Prostate gland (tissue), 2 donors: ENCODE data around the gene WDR90. TPM values are rescaled to one million over a fixed set of nuclear protein-coding genes. Genes with fewer than 3 reads are reported as not detected.

Experiments used
- DNase-seq: peaks from one replicate; pipeline ENCODE4 v3.0.0-alpha.2; 2019; ENCODE audit warnings: low spot score
- H3K27ac ChIP-seq, 2 donors: fragments of 200-600 bp; sonication (generic); 2 replicates each; pipeline ENCODE4 v1.5.1; 2017 to 2019
- H3K27me3 ChIP-seq: fragments of 200-600 bp; sonication (generic); replicated peaks from 2 replicates; pipeline ENCODE4 v1.5.1; 2019; ENCODE audit not compliant: insufficient read depth
- H3K36me3 ChIP-seq, 2 donors: fragments of 200-600 bp; sonication (generic); 1 replicate in 1 of 2; 2 replicates in 1 of 2; pipeline versions ENCODE4 v1.5.1 to v1.8.1; 2017 to 2019
- H3K4me1 ChIP-seq: fragments of 200-600 bp; sonication (generic); replicated peaks from 2 replicates; pipeline ENCODE4 v1.5.1; 2019
- H3K4me3 ChIP-seq, 2 donors: fragments of 200-600 bp; sonication (generic); 2 replicates each; pipeline ENCODE4 v1.5.1; 2017 to 2019
- H3K9me3 ChIP-seq: fragments of 200-600 bp; sonication (generic); 2 replicates; pipeline ENCODE4 v1.5.1; 2017
- CTCF ChIP-seq, 4 experiments: fragments of 200-600 bp in 2 of 4; fragments of 450-650 bp in 2 of 4; sonication (generic) in 2 of 4; IDR thresholded peaks; 1 replicate in 3 of 4; 2 replicates in 1 of 4; pipeline ENCODE4 v1.5.1; 2016 to 2019; ENCODE audit warnings: antibody characterized with exemption in 4 of 4, mild to moderate bottlenecking in 2 of 4, moderate library complexity in 2 of 4
- POLR2A ChIP-seq: fragments of 450-650 bp; IDR thresholded peaks from one replicate; pipeline ENCODE4 v1.6.1; 2016; ENCODE audit warnings: antibody characterized with exemption, mild to moderate bottlenecking
- POLR2AphosphoS5 ChIP-seq: sonication (generic); formaldehyde crosslinking; IDR thresholded peaks from one replicate; pipeline ENCODE4 v1.6.1; 2017; ENCODE audit warnings: antibody characterized with exemption
- WGBS: methylation state at CpG from one replicate; pipeline ENCODE4 v1.1.5; 2018; 5-methylcytosine and 5-hydroxymethylcytosine counted together
- intact Hi-C: fragments of 100-400 bp; cut with DNase I; formaldehyde crosslinking; loops from one replicate; pipeline ENCODE4 v1.14.2; 2022
- total RNA-seq, 2 donors: library from RNA; depleted of rRNA; stranded (reverse); fragments of >200 nt; gene quantifications; one replicate each; pipeline ENCODE4 v1.1.0, GENCODE V29; 2016

The WDR90 gene
- total RNA-seq, 2 donors from 2014 or later = 36.8 to 60.4 TPM

- intact Hi-C loops = no loop called here
- no peaks in the 10 kb centered on the region for H3K27me3 ChIP-seq
- H3K4me1 ChIP-seq = peaks cover 7% of the 10 kb centered on the region
- H3K27ac ChIP-seq = peak overlapping the region; percentile 84 to 86
- DNase-seq = no peak
- WGBS = 7% methylated on average over 30 of the region's 50 CpGs
- peaks cover 17 to 37% of the 10 kb centered on the region in 2 donors for H3K36me3 ChIP-seq
- peak overlapping the region; percentile 73 to 99 for H3K4me3 ChIP-seq
- H3K9me3 ChIP-seq = no peaks in the 10 kb centered on the region
- TF ChIP-seq POLR2AphosphoS5 (no peak), CTCF (IDR thresholded peaks at IDR 0.05) (no peak), POLR2A (no peak)
Measured at GRCh38 chr16:668519-669171, 19.5 kb downstream of the WDR90 start.

GRCh38 chr16:669666-670065 lies 20.5 kb downstream of the WDR90 start:
- peaks cover 7% of the 10 kb centered on the region for H3K4me1 ChIP-seq
- intact Hi-C loops = no loop called here
- DNase-seq = no peak
- no peaks in the 10 kb centered on the region for H3K27me3 ChIP-seq
- no peak overlapping the region for H3K27ac ChIP-seq
- no peak for TF ChIP-seq POLR2A
- no peak for TF ChIP-seq CTCF (IDR thresholded peaks at IDR 0.05)
- no peak for TF ChIP-seq POLR2AphosphoS5
- H3K9me3 ChIP-seq = no peaks in the 10 kb centered on the region
- H3K4me3 ChIP-seq = no peak overlapping the region
- H3K36me3 ChIP-seq = peaks cover 17 to 37% of the 10 kb centered on the region in 2 donors
- 92% methylated on average over 13 of the region's 13 CpGs for WGBS

GRCh38 chr16:670485-671352 lies 21.6 kb downstream of the WDR90 start:
- peaks cover 7% of the 10 kb centered on the region for H3K4me1 ChIP-seq
- intact Hi-C loops = no loop called here
- WGBS = 91% methylated on average over 50 of the region's 52 CpGs
- H3K9me3 ChIP-seq = no peaks in the 10 kb centered on the region
- no peaks in the 10 kb centered on the region for H3K27me3 ChIP-seq
- no peak overlapping the region for H3K4me3 ChIP-seq
- no peak overlapping the region for H3K27ac ChIP-seq
- peaks cover 17 to 37% of the 10 kb centered on the region in 2 donors for H3K36me3 ChIP-seq
- TF ChIP-seq CTCF (IDR thresholded peaks at IDR 0.05) = no peak
- no peak for TF ChIP-seq POLR2A
- no peak for TF ChIP-seq POLR2AphosphoS5
- DNase-seq = no peak

GRCh38 chr16:671353-672131 lies 22.4 kb downstream of the WDR90 start:
- Histone ChIP-seq H3K36me3 (peaks cover 17 to 37% of the 10 kb centered on the region in 2 donors), H3K27ac (no peak overlapping the region), H3K27me3 (no peaks in the 10 kb centered on the region), H3K4me3 (no peak overlapping the region), H3K9me3 (no peaks in the 10 kb centered on the region), H3K4me1 (peaks cover 7% of the 10 kb centered on the region)
- no peak for DNase-seq
- 81% methylated on average over 35 of the region's 40 CpGs for WGBS
- intact Hi-C loops = no loop called here
- TF ChIP-seq POLR2AphosphoS5 (no peak), POLR2A (no peak), CTCF (IDR thresholded peaks at IDR 0.05) (no peak)
